Stimulated activated CD8-positive, alpha-beta memory T cell treated with anti-CD3 and anti-CD28 coated beads, Interleukin-4, amount 100 ng/mL, for 24 hours (primary cell): ENCODE measurements around the gene ZNF827.

Experiments
- DNase-seq: peaks from one replicate; pipeline ENCODE4 v3.0.0-alpha.2; 2020; ENCODE audit warnings: low read depth

ZNF827 gene

DNA sequence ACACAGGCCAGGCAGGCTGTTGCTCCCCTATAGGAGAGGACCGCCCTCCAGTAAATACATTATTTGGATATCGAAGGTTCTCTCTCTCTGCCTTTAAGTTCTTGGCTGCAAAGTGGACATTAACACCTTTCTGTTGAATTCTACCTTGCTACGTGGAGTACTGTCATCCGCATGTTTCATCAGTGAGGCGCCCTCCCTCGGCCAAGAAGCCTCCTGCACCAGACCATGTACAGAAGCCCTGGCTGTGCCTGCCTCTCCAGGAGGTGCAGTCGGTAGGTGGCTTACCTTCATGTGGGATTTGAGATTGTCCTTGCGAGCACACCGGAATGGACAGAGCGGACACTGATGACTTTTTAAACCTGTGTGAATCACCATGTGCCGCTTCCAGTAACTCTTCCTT, 46.7 kb downstream of the ZNF827 start:
- DNase-seq, result no peak

DNA sequence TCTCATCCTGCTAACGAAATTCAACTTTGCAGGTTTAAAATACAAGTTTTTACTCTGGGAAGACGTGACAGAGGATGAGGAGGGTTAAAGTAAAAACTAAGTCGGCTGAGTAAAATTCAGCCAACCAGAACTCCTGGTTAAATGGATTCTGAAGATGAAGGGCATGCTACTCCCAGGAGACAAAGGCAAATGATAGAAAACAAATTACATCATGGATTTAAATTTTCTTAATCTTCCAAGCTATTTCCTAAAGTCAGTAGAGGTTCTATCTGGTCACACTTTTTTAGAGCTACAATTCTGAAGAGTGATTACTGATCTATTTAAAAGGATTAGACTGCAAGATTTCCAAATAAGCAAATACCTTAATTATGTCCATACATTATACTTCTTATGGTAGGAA, 47.9 kb downstream of the ZNF827 start:
- no peak for DNase-seq

DNA sequence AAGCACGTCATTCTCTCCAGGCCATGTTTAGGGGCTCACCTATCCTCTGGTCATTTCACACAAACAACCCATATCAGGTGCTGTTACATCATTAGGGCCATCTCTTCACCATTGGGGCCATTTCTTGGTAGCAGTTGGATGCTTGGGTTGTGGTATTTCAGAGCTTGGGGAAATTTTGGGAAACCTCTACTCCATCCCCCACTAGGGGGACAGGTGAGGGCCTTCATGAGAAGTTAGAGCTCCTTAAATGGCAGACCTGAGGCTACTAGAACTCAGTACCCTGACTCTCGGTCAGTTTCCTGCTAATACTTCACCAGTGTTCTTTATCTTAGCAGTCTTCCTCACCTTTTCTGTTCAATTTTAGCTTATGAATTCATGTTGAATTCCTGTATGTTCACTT, 50.2 kb downstream of the ZNF827 start:
- no peak for DNase-seq

DNA sequence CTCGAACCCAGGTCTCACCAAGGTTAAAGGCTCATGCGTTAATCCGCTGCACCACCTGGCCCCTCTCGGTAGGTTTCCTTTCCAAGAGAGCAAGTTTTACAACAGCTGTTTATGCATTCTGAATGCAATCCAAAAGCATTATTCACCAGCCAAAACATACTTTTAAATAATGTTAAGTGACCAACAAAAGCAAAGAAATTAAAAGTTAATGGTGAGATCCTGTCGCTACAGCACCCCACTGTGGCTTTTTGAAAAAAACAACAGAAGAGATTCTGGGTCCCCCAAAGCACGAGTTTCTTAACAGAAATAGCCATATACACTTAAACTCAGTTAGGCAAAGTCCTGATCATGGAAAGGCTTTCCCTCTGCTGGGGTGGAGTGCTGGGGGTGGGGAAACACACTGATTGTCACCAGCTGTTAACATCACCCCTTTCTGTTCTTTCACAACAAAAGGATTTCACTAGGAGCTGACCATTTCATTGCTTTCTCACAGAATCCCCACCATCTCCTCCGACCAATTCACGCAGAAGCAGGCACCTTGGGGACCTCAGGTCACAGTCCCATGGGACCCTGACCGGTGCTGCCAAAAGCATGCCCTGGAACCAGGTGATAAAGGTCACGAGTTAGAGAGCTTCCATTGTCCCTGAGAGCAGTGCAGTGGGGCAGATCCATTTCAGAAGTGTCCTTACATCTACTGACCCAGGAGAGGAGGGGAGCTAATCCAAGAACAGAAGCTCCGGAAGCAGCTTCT, 51.2 kb downstream of the ZNF827 start:
- no peak for DNase-seq

DNA sequence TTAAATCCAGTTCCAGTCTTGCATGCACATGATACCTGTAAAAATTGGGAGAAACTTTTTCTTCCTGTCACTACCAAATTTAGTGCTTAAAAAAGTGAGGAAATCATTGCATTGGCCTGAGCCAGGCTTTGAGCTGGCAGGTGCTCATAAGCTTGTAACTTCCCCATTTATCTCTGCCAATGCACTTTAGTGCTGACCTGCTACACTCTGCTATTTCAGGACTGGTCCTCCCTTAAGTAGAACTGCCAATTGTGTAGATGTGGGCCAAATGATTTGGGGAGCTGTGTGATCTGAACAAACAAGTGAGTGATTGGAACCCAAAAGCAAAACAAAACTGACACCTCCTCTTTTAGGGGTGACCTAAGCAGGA, 51.8 kb downstream of the ZNF827 start:
- no peak for DNase-seq

DNA sequence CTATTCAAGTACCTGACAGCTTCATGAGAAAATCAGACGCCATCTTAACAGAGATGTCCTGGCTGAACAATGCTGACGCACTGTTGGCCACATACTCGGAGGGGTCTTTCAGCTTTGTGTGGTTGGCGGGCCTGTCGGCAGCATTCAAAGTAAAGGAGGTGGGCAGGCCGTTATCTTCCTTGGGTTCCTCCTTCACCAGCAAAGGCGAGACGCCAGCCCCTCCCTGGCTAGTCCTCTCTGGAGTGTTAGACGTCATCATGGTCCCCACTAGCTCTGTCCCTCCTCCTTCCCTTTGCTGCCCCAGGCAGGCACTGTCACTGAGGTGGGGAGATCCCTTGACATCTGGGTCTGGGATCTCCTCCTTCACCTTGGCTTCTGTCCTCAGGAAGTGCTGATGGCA, 53.0 kb downstream of the ZNF827 start:
- DNase-seq, result no peak

DNA sequence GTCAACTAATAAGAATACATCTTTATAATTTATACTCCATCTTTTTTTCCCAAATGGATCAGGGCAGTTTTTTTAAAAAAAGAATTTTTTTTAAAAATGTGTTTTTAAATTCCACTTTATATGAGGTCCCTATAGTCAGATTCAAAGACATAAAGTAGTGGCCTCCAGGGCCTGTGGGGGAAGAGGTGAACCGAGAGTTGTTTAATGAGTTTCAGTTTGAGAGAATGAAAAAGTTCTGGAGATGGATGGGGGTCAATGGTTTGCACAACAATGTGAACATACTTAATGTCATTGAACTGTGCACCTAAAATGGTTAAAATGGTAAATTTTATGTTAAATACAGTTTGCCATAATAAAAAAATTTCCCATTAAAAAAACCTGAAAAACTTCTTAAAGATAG, 53.8 kb downstream of the ZNF827 start:
- no peak for DNase-seq

DNA sequence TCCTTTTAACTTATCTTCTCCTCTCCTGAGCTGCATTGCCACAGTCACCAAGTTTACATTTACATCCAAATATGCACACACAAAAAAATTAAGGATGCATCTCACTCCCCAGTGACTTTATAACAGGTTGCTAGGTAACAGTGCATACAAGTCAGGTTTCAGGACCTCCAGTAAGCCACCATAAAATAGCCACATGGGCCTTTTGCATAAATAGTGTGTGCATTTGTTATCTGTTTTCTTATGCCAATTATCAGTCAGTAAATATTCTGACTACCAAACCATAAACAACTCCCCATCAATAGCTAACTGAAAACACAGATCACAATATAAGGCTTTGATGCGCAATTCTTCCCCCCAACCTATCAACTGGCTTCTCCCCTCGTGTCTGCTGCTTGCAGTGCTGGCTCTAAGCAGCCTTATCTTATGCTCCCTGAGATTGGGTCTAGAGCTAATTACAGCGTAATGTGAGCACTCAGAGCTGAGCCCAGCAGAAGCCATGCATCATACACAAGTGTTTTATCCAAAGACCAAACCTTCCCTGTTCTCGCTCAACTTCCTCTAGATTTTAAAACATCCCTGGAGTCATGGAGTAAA, 55.4 kb downstream of the ZNF827 start:
- no peak for DNase-seq

DNA sequence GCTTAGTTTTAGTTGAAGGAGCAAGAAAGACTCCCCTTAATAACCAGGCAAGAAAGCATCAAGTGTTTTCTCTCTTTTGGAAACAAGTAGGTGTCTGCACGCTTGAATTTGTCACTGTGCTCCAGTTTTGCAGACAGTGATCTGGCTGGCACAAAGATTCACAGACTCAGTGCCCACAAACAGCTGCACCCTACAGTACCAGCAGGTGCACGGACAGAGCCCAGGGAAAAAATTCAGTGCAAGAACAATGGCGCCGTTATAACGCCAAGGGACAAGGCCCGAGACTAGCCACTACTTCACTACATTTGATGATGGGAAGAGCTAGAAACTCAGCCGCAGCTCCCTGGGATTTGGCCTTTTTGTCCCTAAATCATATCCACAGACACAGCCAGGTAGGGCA, 56.0 kb downstream of the ZNF827 start:
- DNase-seq, result no peak

DNA sequence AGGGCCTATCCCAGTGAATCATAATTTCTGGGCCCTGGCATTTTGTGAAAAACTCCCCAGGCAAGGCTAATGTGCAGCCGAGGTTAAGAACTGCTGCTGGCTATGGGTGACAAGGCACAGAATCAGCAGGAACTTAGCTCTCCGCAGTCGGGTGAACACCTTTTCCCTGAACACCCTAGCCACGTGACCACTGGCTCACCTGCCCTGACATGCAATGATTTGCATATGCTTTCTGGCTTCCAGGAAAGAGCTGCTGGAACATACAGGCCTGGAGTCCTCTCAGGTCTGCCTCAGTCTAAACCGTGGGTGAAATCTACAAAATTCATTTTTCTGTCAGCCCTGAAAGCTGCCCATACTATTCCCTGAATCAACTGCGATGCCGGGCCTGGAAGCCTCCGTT, 56.6 kb downstream of the ZNF827 start:
- no peak for DNase-seq

DNA sequence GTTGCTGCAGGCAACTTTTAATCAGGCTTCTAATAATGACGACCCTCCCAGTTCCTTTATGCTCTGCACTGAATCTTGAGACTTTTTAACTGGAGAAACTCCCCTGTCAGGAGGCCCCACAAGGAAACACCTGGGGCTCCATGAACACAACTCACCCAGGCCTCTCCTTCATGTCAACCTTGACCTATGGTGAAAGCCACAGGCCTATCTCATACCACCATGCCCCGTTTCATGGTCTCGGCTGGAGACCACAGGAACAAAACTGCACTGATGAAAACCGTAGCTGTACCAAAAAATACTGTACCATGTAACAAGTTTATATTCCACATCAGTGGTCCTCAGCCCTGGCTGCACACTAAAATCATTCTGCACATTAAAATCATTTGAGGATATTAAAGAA, 57.0 kb downstream of the ZNF827 start:
- DNase-seq, result no peak

DNA sequence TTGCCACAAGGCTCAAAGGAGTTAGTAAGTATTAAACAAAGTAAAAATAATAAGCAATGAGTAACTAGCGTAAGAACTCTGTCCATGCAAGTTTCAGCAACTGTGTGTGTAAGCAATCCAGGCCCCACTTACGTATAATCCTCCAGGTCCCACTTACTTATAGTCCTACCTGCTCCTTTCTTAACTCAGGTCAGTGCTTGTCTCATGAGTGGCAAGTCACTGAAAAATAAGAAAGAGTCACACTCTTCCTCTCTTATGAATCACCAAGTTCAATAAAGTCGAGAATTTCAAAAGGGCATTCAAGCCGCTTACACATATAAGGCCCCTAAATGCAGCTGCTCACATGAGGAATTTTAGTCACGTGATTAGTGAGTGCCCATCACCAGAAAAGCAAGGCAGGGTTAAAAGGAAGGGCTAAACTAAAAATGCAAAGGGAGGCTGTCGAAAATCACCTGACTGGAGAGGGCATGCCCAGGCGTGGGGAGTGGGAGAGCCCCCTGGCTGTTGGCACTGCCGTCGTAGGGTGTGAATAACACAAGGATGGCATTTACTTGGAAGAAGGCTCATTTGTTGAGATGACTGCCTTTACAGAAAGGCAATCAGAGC, 58.2 kb downstream of the ZNF827 start:
- DNase-seq, result no peak

DNA sequence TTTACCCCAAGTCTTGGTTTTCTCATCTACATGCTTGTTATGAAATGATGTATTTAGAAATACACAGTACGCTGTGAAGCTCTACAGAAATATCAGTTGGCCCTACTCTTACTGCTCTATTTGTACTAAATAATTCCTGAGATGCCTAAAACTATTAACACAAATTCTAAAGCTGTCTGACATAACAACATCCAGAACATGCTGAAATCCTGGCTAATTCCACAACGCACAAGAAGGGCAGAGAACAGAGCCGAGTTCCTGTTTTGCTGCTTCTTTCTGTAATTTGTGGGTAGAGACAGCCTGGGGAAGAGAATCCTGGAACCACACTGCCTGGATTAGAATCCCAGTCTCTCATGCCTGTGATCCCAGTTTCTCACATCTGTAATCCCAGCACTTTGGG, 59.0 kb downstream of the ZNF827 start:
- no peak for DNase-seq

DNA sequence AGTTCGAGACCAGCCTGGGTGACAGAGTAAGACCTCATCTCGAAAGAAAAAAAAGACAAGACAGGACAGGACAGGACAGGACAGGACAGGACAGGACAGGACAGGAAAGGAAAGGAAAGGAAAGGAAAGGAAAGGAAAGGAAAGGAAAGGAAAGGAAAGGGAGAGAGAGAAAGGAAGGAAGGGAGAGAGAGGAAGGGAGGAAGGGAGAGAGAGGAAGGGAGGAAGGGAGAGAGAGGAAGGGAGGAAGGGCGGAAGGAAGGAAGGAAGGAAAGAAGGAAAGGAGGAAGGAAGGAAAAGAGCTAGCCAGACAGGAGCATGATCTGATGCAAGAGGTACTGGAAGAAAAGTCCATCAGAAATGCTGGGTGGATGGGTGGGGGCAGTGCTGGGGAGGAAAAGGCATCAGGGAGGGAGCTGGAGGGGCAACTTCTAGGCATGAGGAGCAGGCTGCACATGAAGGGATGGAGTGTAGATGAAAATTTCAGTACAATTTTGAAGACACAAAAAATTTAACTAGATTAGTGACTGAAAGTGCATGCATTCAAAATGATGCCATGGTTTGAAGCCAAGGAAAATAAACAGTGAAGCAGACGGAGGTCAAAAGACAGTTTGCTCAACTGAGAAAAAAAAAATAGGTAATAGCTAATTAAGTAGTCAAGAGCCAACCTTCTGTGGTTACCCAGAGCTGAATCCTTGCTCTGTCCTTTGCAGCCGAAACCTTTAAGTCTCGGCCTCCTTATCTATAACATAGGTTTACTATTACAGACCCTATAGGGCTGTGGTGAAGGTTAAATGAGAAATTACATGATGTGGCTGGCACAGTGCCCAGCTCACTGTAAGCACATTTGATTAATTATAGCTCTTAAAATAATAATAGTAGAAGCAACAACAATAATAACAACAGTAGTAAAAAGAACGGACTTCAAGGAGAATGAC, 59.9 kb downstream of the ZNF827 start:
- DNase-seq, result no peak

DNA sequence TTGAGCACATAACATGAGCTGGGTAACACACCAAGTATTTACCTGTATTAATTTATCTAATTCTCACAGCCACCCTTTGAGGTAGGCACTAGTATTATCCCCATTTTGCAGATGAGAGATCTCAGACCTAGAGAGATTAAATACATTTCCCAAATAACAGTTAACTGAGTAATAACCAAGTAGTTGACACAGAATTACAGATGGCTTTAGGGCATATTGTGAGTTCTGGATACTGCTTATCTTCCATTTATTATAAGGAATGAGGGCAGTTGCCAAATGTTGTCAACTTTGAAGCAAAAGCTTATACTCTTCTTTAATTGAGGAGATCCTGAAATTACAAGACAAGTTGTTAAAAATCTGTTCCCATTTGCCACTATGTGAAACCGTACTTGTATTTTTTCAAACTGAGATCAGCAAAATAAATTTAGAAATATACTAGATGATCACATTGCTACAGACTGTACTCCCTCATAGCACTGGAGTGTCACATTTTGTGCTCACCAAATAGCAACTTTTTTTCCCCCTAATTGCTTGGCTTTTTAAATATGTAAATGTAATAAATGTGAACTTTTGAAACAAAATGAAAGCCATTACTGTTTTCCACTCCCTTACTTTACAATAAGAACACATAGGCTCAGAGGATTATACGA, 62.0 kb downstream of the ZNF827 start:
- DNase-seq, result no peak

DNA sequence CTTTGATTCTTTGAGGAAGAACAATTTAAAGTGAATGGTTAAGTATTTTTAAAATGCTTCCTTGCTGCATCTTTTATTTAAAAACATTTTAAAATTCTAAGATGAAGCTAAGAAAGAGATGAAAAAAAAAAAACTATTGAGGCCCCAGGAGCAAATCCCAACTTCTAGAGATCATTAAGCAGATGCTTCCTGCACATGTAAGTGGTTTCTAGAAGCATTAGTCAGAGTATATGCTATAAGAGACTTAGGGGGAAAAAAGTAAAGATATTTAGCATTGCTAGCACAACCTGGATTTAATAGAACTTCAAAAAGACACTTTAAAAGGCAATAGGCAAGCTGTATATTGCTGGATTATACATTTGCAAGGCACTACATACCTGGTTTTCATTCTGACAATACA, 64.7 kb downstream of the ZNF827 start:
- no peak for DNase-seq

DNA sequence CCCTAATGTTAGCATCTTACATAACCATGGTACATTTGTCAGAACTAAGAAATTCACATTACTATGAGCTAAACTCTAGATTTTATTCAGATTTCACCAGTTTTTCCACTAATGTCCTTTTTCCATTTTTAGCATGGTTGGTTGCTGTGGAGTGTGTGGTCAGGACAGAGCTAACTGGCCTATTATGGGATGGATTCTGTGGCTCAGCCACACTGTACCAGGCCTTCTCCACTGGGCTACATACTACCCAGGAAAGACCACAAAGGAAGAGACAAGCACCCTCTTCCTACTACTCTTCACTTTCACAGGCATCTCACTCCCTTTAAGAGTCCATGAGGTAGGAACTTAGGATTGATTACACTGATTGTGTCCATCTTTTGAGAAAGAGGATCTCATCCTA, 67.4 kb downstream of the ZNF827 start:
- DNase-seq, result no peak

DNA sequence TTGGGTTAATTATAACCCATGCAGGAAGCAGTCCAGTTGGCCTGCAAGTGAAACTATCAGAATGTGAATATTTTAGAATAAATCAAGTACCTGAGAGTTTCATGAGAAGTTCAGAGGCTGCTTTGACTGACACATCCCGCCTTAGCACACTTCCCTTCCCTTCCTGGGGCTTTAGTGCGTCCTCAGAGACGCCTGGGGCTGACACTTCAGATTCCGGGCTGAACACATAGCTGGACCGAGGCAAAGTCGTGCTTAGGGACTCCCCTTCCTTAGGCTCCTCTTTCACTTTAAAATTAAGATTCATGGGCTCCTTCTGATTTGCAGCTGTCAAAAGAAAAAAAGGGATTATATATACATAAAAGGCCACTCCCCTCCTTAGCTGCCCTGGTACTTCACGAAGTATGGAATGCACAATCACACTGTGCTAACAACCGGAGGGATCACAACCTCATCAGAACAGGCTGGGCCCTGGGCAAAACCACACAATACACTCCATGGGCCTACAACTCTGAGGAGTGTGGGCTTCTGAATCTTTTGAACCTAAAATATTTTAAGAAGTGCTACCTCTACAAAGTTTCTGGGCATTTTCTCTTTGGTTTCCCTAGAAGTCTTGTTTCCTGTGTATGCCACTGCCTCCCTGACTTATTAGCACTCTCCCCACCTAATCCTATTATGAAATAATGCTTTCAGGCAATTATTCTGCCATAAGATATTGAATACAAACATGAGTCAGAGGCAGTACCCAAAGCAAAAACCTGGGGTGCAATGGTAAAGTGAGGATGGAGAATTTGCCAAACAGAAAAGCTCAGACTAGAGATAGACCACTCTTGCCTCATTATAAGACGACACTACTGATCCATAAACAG, 68.2 kb downstream of the ZNF827 start:
- DNase-seq, result no peak

DNA sequence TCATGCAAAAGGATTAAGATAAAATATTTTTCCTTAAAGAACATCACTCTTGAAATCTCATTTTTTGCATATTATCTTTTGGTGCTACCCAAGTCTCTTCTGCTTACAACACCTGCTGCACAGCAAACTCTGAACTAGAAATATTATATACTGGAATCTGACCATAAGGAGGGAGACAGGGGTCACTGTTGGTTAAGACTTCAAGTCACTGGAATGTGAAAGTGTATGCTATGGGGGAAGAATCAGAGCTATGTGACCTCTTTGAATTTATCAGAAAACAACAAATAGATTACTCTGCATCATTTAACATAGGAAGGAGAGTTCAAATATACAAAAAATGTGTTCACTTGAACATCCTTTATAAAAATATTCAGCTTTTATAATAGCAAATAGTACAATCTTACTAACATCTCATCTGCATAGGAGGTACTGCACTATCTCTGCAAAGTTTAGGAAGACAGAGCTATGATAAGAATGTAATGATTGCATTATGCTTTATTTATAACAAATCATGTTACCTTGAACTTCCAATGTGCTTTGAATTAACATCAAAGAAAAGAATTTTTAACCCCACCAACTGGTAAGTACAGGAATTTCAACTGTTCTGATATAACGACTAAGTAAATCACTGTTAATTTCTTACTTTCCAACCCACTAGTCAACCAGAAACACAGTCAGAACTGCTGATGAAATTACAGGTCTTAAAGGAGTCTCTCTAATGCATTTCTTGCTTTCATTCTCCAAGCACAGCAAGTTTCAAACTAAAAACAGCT, 69.8 kb downstream of the ZNF827 start:
- no peak for DNase-seq

DNA sequence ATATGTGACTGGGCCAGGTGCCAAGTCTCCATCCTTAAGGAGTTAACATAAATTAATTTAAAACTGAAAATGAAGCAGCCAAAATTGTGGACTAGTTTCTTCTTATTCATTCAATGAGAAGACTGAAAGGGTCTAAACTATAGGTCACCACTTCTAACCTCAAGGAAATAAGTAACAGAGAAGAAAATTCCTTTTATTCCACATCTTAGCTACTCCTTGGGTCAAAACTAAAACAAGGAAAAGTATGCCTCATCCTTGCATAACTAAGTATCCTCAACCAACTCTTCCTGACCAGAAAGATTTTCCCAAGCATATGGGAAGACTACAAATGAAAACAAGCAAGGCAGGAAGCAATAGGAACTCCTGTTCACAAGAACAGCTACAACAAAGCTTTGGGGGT, 71.2 kb downstream of the ZNF827 start:
- no peak for DNase-seq
